Measurements from ENCODE around the gene TBC1D9.

The TBC1D9 gene

DNA sequence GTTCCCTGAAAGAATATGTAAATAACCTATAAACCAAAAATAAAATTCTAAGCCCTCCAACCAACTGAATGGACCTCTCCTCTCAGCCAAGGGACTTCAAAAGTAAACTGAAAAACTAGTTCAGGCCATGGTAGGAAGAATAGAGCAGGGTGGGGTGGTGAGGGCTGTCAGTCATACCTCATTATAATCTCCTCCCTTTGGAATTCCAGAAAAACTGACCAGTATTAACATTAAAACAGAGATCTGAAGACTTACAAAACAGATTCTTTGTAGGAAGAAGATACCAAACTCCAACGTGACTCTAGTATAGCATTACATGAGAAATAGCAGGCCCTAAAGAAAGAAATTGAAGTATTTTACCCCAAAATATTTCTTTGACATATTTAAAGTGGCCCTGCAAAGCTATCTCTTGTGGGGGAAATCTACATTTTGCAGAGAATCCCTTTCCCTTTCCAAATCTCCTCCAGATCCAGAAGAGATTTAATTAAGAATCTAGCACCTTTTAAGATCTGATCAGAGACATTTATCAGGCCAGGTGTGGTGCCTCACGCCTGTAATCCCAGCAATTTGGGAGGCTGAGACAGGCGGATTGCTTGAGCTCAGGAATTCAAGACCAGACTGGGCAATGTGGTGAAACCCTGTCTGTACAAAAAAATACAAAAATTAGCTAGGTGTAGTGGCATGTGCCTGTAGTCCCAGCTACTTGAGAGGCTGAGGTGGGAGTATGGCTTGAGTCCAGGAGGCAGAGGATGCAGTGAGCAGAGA, 15.1 kb downstream of the TBC1D9 start:
- H3K4me2 ChIP-seq (ENCODE audit: low read length): no peak overlapping the region
- H3K9me2 ChIP-seq (ENCODE audit: low read depth, low read length): no peaks in the 10 kb centered on the region
- no peaks in the 10 kb centered on the region for H3K9me3 ChIP-seq (ENCODE audit: low read length)
- H3K79me2 ChIP-seq (ENCODE audit: insufficient read depth, low read length): no peaks in the 10 kb centered on the region
- no peak overlapping the region for H3K9ac ChIP-seq (ENCODE audit: low read length)
- H4K20me1 ChIP-seq (ENCODE audit: insufficient read depth, low read length): no peaks in the 10 kb centered on the region
- H3K27me3 ChIP-seq (ENCODE audit: insufficient read depth, low read length): 0 out of 2 replicates have a peak, but pooled peaks cover 5% of the 10 kb centered on the region
- H3K27ac ChIP-seq (ENCODE audit: low read depth, low read length, poor library complexity, severe bottlenecking): no peak overlapping the region
- no peaks in the 10 kb centered on the region for H3K36me3 ChIP-seq (ENCODE audit: insufficient read depth, low read length)
- peaks cover 19% of the 10 kb centered on the region for H3K4me1 ChIP-seq (ENCODE audit: insufficient read depth, low read length, severe bottlenecking)
- TF ChIP-seq, protein P1, sequence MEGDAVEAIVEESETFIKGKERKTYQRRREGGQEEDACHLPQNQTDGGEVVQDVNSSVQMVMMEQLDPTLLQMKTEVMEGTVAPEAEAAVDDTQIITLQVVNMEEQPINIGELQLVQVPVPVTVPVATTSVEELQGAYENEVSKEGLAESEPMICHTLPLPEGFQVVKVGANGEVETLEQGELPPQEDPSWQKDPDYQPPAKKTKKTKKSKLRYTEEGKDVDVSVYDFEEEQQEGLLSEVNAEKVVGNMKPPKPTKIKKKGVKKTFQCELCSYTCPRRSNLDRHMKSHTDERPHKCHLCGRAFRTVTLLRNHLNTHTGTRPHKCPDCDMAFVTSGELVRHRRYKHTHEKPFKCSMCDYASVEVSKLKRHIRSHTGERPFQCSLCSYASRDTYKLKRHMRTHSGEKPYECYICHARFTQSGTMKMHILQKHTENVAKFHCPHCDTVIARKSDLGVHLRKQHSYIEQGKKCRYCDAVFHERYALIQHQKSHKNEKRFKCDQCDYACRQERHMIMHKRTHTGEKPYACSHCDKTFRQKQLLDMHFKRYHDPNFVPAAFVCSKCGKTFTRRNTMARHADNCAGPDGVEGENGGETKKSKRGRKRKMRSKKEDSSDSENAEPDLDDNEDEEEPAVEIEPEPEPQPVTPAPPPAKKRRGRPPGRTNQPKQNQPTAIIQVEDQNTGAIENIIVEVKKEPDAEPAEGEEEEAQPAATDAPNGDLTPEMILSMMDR (IDR thresholded peaks at IDR 0.05; ENCODE audit: low read length): no peak
- TF ChIP-seq EZH2 (IDR thresholded peaks at IDR 0.05; ENCODE audit: borderline replicate concordance, low read length): no peak
- H3K4me3 ChIP-seq (ENCODE audit: low read depth, low read length, poor library complexity, severe bottlenecking): no peak overlapping the region
- H3F3A ChIP-seq (ENCODE audit: insufficient read depth, low read length): no peaks in the 10 kb centered on the region
- H2AFZ ChIP-seq (ENCODE audit: low read length): no peak overlapping the region

DNA sequence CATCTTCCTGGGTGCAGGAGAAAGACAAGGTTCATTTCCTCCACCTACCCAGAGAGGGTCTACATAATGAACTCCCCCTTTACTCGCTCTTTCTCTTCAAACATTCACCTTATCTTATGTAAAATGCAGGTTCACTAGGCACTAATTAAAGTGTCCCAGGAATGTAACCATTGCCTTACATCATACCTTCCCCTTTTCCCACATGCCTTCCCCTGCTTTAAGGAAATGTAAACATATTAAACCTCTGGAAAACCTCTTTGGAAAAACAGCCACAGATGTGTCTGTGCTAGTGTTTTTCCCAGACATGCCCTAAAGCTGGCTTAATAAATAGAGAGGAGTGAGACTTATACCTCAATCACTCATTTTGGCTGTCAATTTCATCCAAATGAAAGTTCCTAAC, 15.8 kb downstream of the TBC1D9 start:
- Histone ChIP-seq H3K36me3 (ENCODE audit: insufficient read depth, low read length) (no peaks in the 10 kb centered on the region), H3F3A (ENCODE audit: insufficient read depth, low read length) (no peaks in the 10 kb centered on the region), H3K9me3 (ENCODE audit: low read length) (no peaks in the 10 kb centered on the region), H3K9ac (ENCODE audit: low read length) (no peak overlapping the region), H3K27ac (ENCODE audit: low read depth, low read length, poor library complexity, severe bottlenecking) (no peak overlapping the region), H4K20me1 (ENCODE audit: insufficient read depth, low read length) (no peaks in the 10 kb centered on the region), H3K4me1 (ENCODE audit: insufficient read depth, low read length, severe bottlenecking) (peaks cover 19% of the 10 kb centered on the region), H3K4me3 (ENCODE audit: low read depth, low read length, poor library complexity, severe bottlenecking) (no peak overlapping the region), H3K27me3 (ENCODE audit: insufficient read depth, low read length) (0 out of 2 replicates have a peak, but pooled peaks cover 5% of the 10 kb centered on the region), H3K79me2 (ENCODE audit: insufficient read depth, low read length) (no peaks in the 10 kb centered on the region), H2AFZ (ENCODE audit: low read length) (no peak overlapping the region), H3K9me2 (ENCODE audit: low read depth, low read length) (no peaks in the 10 kb centered on the region), H3K4me2 (ENCODE audit: low read length) (no peak overlapping the region)
- TF ChIP-seq, protein P1 (IDR thresholded peaks at IDR 0.05; ENCODE audit: low read length): no peak
- TF ChIP-seq EZH2 (IDR thresholded peaks at IDR 0.05; ENCODE audit: borderline replicate concordance, low read length): no peak

DNA sequence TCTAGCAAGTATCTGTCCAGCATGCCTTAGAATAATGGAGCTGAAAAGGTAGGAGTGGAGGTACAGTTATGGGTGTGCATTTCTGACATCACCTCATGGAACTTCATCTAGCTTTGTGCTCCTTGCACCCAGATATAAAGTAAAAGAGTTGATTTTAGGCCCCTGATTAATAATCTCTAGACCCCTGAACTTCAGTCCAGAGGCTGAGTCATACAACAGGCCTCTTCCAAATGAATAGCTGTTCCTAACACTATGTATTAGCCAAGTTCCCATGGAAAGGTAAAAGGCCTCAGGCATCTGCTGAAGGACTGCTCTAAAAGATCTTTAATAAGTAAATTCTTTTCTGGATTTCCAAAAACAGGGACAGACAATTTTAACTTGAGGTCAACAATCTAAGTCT, 16.2 kb downstream of the TBC1D9 start:
- H3K79me2 ChIP-seq (ENCODE audit: insufficient read depth, low read length): no peaks in the 10 kb centered on the region
- H3K4me3 ChIP-seq (ENCODE audit: low read depth, low read length, poor library complexity, severe bottlenecking): no peak overlapping the region
- no peaks in the 10 kb centered on the region for H4K20me1 ChIP-seq (ENCODE audit: insufficient read depth, low read length)
- H2AFZ ChIP-seq (ENCODE audit: low read length): no peak overlapping the region
- H3K9ac ChIP-seq (ENCODE audit: low read length): no peak overlapping the region
- no peak for TF ChIP-seq EZH2 (IDR thresholded peaks at IDR 0.05; ENCODE audit: borderline replicate concordance, low read length)
- TF ChIP-seq, protein P1 (IDR thresholded peaks at IDR 0.05; ENCODE audit: low read length): no peak
- H3K27ac ChIP-seq (ENCODE audit: low read depth, low read length, poor library complexity, severe bottlenecking): no peak overlapping the region
- H3K27me3 ChIP-seq (ENCODE audit: insufficient read depth, low read length): 0 out of 2 replicates have a peak, but pooled peaks cover 5% of the 10 kb centered on the region
- no peak overlapping the region for H3K4me2 ChIP-seq (ENCODE audit: low read length)
- H3K4me1 ChIP-seq (ENCODE audit: insufficient read depth, low read length, severe bottlenecking): peaks cover 19% of the 10 kb centered on the region
- H3F3A ChIP-seq (ENCODE audit: insufficient read depth, low read length): no peaks in the 10 kb centered on the region
- H3K9me3 ChIP-seq (ENCODE audit: low read length): no peaks in the 10 kb centered on the region
- no peaks in the 10 kb centered on the region for H3K36me3 ChIP-seq (ENCODE audit: insufficient read depth, low read length)
- H3K9me2 ChIP-seq (ENCODE audit: low read depth, low read length): no peaks in the 10 kb centered on the region
